IMR-90 (cell line): ENCODE data around the gene ING5. TPM values are rescaled to one million over a fixed set of nuclear protein-coding genes. Genes with fewer than 3 reads are reported as not detected.

Experiments used
- ATAC-seq: fragments of 200-7000 bp; cut with Tn5 transposase; 2 replicates; pipeline ENCODE4 v1.9.1; 2020; ENCODE audit warnings: low read depth, mild to moderate bottlenecking, moderate library complexity
- BruUV-seq: library from RNA; stranded (reverse); fragments of 400-500 nt; replicated peaks from 2 replicates; lab custom pipeline; 2021; lab: Mats Ljungman, UMichigan
- CTCF ChIA-PET: fragments of 300-600 bp; formaldehyde crosslinking; extraction: SDS; loops from one replicate; lab custom pipeline; 2021; ENCODE audit warnings: antibody characterized with exemption; lab: Yijun Ruan, JAX
- POLR2A ChIA-PET: fragments of 300-600 bp; sonication (Branson Sonifier 250); formaldehyde crosslinking; loops from one replicate; lab custom pipeline; 2022; ENCODE audit warnings: antibody characterized with exemption; ENCODE audit not compliant: unreplicated experiment; lab: Charles Lee
- DNase-seq: peaks from one replicate; pipeline ENCODE4 v3.0.0; 2013
- H2AFZ ChIP-seq: replicated peaks from 2 replicates; pipeline ENCODE3; 2013; ENCODE audit warnings: low read length, mild to moderate bottlenecking; ENCODE audit not compliant: poor library complexity
- H2AK5ac ChIP-seq: 2 replicates; pipeline ENCODE4 v1.6.1; 2013; ENCODE audit warnings: low read depth, low read length, inconsistent platforms
- H2AK9ac ChIP-seq: replicated peaks from 2 replicates; pipeline ENCODE3; 2013; ENCODE audit warnings: mild to moderate bottlenecking, low read depth, low read length, moderate library complexity; ENCODE audit not compliant: poor library complexity
- H2BK120ac ChIP-seq: 2 replicates; pipeline ENCODE4 v1.6.1; 2013; ENCODE audit warnings: low read depth, low read length, inconsistent platforms
- H2BK15ac ChIP-seq: 3 replicates; pipeline ENCODE4 v1.6.1; 2013; ENCODE audit warnings: low read depth, low read length, inconsistent platforms
- H2BK20ac ChIP-seq: 2 replicates; pipeline ENCODE4 v1.6.1; 2013; ENCODE audit warnings: low read depth, mild to moderate bottlenecking, inconsistent platforms, low read length, moderate library complexity
- H2BK5ac ChIP-seq: 2 replicates; pipeline ENCODE4 v1.6.1; 2013; ENCODE audit warnings: mild to moderate bottlenecking, low read depth, low read length, inconsistent platforms; ENCODE audit not compliant: poor library complexity, severe bottlenecking
- H3K14ac ChIP-seq: replicated peaks from 2 replicates; pipeline ENCODE4 v1.6.1; 2013; ENCODE audit warnings: low read depth, low read length, inconsistent platforms
- H3K18ac ChIP-seq: 2 replicates; pipeline ENCODE4 v1.6.1; 2013; ENCODE audit warnings: low read depth, low read length, control low read depth
- H3K23ac ChIP-seq: 2 replicates; pipeline ENCODE4 v1.6.1; 2013; ENCODE audit warnings: low read depth, low read length, inconsistent platforms
- H3K27ac ChIP-seq: 2 replicates; pipeline ENCODE4 v1.5.1; 2013; ENCODE audit warnings: mild to moderate bottlenecking, control low read depth, low read length; ENCODE audit not compliant: insufficient read depth
- H3K27me3 ChIP-seq: 2 replicates; pipeline ENCODE4 v1.6.1; 2013; ENCODE audit warnings: low read length; ENCODE audit not compliant: control insufficient read depth, insufficient read depth
- H3K36me3 ChIP-seq: 2 replicates; pipeline ENCODE4 v1.6.1; 2013; ENCODE audit warnings: low read length, mixed read lengths; ENCODE audit not compliant: control insufficient read depth, insufficient read depth
- H3K4ac ChIP-seq: 2 replicates; pipeline ENCODE4 v1.6.1; 2013; ENCODE audit warnings: low read depth, low read length, inconsistent platforms
- H3K4me1 ChIP-seq: 2 replicates; pipeline ENCODE4 v1.6.1; 2013; ENCODE audit warnings: low read length, mixed read lengths; ENCODE audit not compliant: control insufficient read depth, insufficient read depth
- H3K4me2 ChIP-seq: 2 replicates; pipeline ENCODE4 v1.6.1; 2013; ENCODE audit warnings: low read depth, mild to moderate bottlenecking, control low read depth, low read length, moderate library complexity
- H3K4me3 ChIP-seq: 2 replicates; pipeline ENCODE4 v1.5.1; 2013; ENCODE audit warnings: low read depth, mild to moderate bottlenecking, control low read depth, low read length, moderate library complexity; ENCODE audit not compliant: insufficient read depth
- H3K56ac ChIP-seq: 2 replicates; pipeline ENCODE4 v1.6.1; 2013; ENCODE audit warnings: low read length, inconsistent platforms; ENCODE audit not compliant: insufficient read depth; ENCODE audit errors: extremely low read depth
- H3K79me1 ChIP-seq, 2 experiments: 2 replicates each; pipeline ENCODE4 v1.6.1; 2013; ENCODE audit warnings: low read length in 2 of 2, inconsistent platforms in 1 of 2, low read depth in 1 of 2
- H3K9ac ChIP-seq: 2 replicates; pipeline ENCODE4 v1.6.1; 2013; ENCODE audit warnings: low read depth, low read length, control low read depth
- H3K9me1 ChIP-seq: 2 replicates; pipeline ENCODE4 v1.6.1; 2013; ENCODE audit warnings: low read length, inconsistent platforms; ENCODE audit not compliant: insufficient read depth
- H3K9me3 ChIP-seq: 2 replicates; pipeline ENCODE4 v1.6.1; 2013; ENCODE audit warnings: low read length; ENCODE audit not compliant: control insufficient read depth, insufficient read depth
- H4K20me1 ChIP-seq: 2 replicates; pipeline ENCODE4 v1.6.1; 2013; ENCODE audit warnings: low read length, inconsistent platforms; ENCODE audit not compliant: insufficient read depth
- H4K5ac ChIP-seq: 2 replicates; pipeline ENCODE4 v1.6.1; 2013; ENCODE audit warnings: mild to moderate bottlenecking, low read depth, low read length, control low read depth
- H4K8ac ChIP-seq, 2 experiments: 2 replicates each; pipeline ENCODE4 v1.6.1; 2013; ENCODE audit warnings: low read depth in 2 of 2, low read length in 2 of 2, control low read depth in 1 of 2, inconsistent platforms in 1 of 2
- H4K91ac ChIP-seq: 2 replicates; pipeline ENCODE4 v1.6.1; 2013; ENCODE audit warnings: low read depth, low read length, inconsistent platforms; ENCODE audit not compliant: insufficient read depth
- BHLHE40 ChIP-seq: fragments of 150-350 bp; IDR thresholded peaks from 2 replicates; pipeline ENCODE4 v1.6.1; 2016; ENCODE audit warnings: mild to moderate bottlenecking, low read depth, low read length
- POLR2A ChIP-seq: IDR thresholded peaks from 2 replicates; pipeline ENCODE4 v1.6.1; 2012; ENCODE audit warnings: mild to moderate bottlenecking, low read depth, low read length
- RFX5 ChIP-seq: IDR thresholded peaks from 2 replicates; pipeline ENCODE4 v1.8.0; 2012; ENCODE audit warnings: low read depth, mild to moderate bottlenecking, low read length, moderate library complexity
- SMC3 ChIP-seq: fragments of 150-350 bp; IDR thresholded peaks from 2 replicates; pipeline ENCODE4 v1.6.1; 2016; ENCODE audit warnings: low read depth, mild to moderate bottlenecking, antibody characterized with exemption, low read length, moderate library complexity
- WGBS, 2 experiments: methylation state at CpG; one replicate each; pipeline versions ENCODE4 v1.1.5 to v1.1.7; 2013; ENCODE audit warnings: missing lambda C conversion rate in 2 of 2; ENCODE audit not compliant: insufficient read length in 1 of 2; ENCODE audit errors: extremely low coverage in 2 of 2; 5-methylcytosine and 5-hydroxymethylcytosine counted together
- dilution Hi-C: fragments of 300-500 bp; cut with HindIII; formaldehyde crosslinking; loops from one replicate; pipeline ENCODE4 v1.14.3; 2018; ENCODE audit warnings: low sequenced_read_pairs; ENCODE audit not compliant: unreplicated experiment
- in situ Hi-C: fragments of 300-500 bp; cut with MboI; formaldehyde crosslinking; loops from 3 replicates; pipeline ENCODE4 v1.14.3; 2019; ENCODE audit warnings: low sequenced_read_pairs, inconsistent platforms, mixed read lengths
- intact Hi-C: fragments of 100-400 bp; cut with micrococcal nuclease; formaldehyde crosslinking; loops from 2 replicates; pipeline ENCODE4 v1.10.0; 2022
- polyA plus RNA-seq, 3 experiments: library from polyadenylated mRNA; depleted of rRNA; stranded (reverse); fragments of >200 nt; gene quantifications; 2 replicates each; pipeline ENCODE4 v1.2.3, GENCODE V29; 2012; ENCODE audit warnings: low replicate concordance in 1 of 3
- total RNA-seq: library from RNA; depleted of rRNA; stranded (reverse); fragments of >200 nt; gene quantifications from 2 replicates; pipeline ENCODE4 v1.2.3, GENCODE V29; 2012
- TF ChIP-seq, protein P1 (sequence below): fragments of 150-350 bp; IDR thresholded peaks from 2 replicates; pipeline ENCODE4 v1.6.1; 2017; ENCODE audit warnings: mild to moderate bottlenecking, antibody characterized with exemption, low read length, low read depth

Gene ING5
- total and polyA plus RNA-seq, 2 of the 4 experiments (the other 2 are of a cell fraction): 36.1 to 38.9 TPM

DNA sequence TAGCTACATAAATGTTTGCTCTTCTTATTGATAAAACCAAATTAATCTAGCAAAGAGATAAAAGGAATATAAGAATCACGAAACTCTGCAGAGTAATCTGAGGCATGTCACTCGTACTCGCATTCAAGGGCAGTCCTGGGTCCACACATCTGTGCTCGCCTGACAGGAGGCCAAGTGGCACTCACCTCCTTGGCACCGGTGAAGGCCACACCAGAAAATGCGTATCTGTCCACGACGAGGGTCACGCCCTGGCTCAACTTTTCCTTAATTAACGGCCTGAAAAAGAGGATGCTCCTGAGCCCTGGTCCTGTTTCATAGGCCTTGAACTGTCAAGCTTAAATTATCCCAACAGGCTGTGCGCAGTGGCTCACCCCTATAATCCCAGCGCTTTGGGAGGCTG lies 21.8 kb upstream of the ING5 start:
- Histone ChIP-seq H3K9me1 (0 out of 2 replicates have a peak, but pooled peaks cover 3% of the 10 kb centered on the region), H3K56ac (no peak overlapping the region), H3K4me1 (peaks cover 11% of the 10 kb centered on the region), H4K5ac (no peak overlapping the region), H4K8ac (peak overlapping the region in 1 of 2 experiments; percentile 24; a peak in 2 of 4 replicates), H3K79me1 (peaks cover 17 to 48% of the 10 kb centered on the region in 2 experiments), H2AK5ac (peak overlapping the region; percentile 86), H2BK120ac (0 out of 2 replicates have a peak overlapping the region, but pooled peaks have one; percentile 40), H3K23ac (0 out of 2 replicates have a peak overlapping the region, but pooled peaks have one; percentile 26), H3K4me3 (no peak overlapping the region), H4K20me1 (peaks cover 15% of the 10 kb centered on the region; the same call in 1 of the 2 replicates), H3K9me3 (no peaks in the 10 kb centered on the region), H3K4me2 (no peak overlapping the region), H3K4ac (peak overlapping the region; percentile 70), H3K18ac (no peak overlapping the region), H2AK9ac (peak overlapping the region; percentile 68), H2BK15ac (peak overlapping the region; percentile 34; the same call in 1 of the 3 replicates), H3K27me3 (no peaks in the 10 kb centered on the region), H2BK20ac (no peak overlapping the region), H3K9ac (no peak overlapping the region), H2BK5ac (peak overlapping the region; percentile 48), H3K14ac (no peak overlapping the region), H2AFZ (no peak overlapping the region), H4K91ac (no peak overlapping the region), H3K27ac (peak overlapping the region; percentile 54; the same call in 1 of the 2 replicates), H3K36me3 (peaks cover 37% of the 10 kb centered on the region)
- CTCF ChIA-PET: interaction anchor here (2.1 kb wide), 1 partner anchor 15 kb away, joined by 7 read pairs; no protein-coding TSS in a partner anchor
- no peak for ATAC-seq
- in situ Hi-C loops (no loop called here), dilution Hi-C loops (no loop called here), intact Hi-C loops (no loop called here)
- POLR2A ChIA-PET: no interaction called here
- TF ChIP-seq, protein P1, sequence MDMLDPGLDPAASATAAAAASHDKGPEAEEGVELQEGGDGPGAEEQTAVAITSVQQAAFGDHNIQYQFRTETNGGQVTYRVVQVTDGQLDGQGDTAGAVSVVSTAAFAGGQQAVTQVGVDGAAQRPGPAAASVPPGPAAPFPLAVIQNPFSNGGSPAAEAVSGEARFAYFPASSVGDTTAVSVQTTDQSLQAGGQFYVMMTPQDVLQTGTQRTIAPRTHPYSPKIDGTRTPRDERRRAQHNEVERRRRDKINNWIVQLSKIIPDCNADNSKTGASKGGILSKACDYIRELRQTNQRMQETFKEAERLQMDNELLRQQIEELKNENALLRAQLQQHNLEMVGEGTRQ: no peak
- no peak for TF ChIP-seq SMC3
- TF ChIP-seq RFX5: no peak
- TF ChIP-seq BHLHE40: no peak
- no peak for TF ChIP-seq POLR2A
- no peak for DNase-seq
- BruUV-seq: no TSS peak
- WGBS, 2 experiments: 100% methylated on average over 4 of the region's 12 CpGs; no CpG with 5 or more reads in 1 of the 2 experiments
